Muscle of leg (tissue), 11 donors: ENCODE measurements around the gene CTIF. TPM values are rescaled to one million over a fixed set of nuclear protein-coding genes. Genes with fewer than 3 reads are reported as not detected.

Experiments
- DNase-seq: peaks from one replicate; pipeline ENCODE4 v3.0.0; 2013
- H3K27ac ChIP-seq: one replicate; pipeline ENCODE4 v1.5.1; 2013; ENCODE audit warnings: mild to moderate bottlenecking, low read length, control low read depth
- H3K27me3 ChIP-seq: one replicate; pipeline ENCODE4 v1.6.1; 2013; ENCODE audit warnings: low read length; ENCODE audit not compliant: control insufficient read depth, insufficient read depth
- H3K36me3 ChIP-seq: one replicate; pipeline ENCODE4 v1.6.1; 2013; ENCODE audit warnings: low read length; ENCODE audit not compliant: control insufficient read depth, insufficient read depth
- H3K4me1 ChIP-seq: one replicate; pipeline ENCODE4 v1.6.1; 2013; ENCODE audit warnings: low read length; ENCODE audit not compliant: control insufficient read depth, insufficient read depth
- H3K4me3 ChIP-seq: one replicate; pipeline ENCODE4 v1.5.1; 2013; ENCODE audit warnings: low read length, control low read depth
- H3K9me3 ChIP-seq: replicated peaks from 2 replicates; pipeline ENCODE4 v1.6.1; 2013; ENCODE audit warnings: low read depth, low read length; ENCODE audit not compliant: control insufficient read depth
- WGBS: methylation state at CpG from one replicate; pipeline ENCODE4 v1.1.5; 2013; ENCODE audit warnings: missing lambda C conversion rate; ENCODE audit not compliant: insufficient coverage; 5-methylcytosine and 5-hydroxymethylcytosine counted together
- polyA plus RNA-seq, 8 donors: library from polyadenylated mRNA; unstranded; fragments of 120-200 nt; gene quantifications; one replicate each; pipeline versions ENCODE4 v1.2.1 to v1.2.3, GENCODE V29; 2013; ENCODE audit warnings: inconsistent platforms in 1 of 8, low replicate concordance in 1 of 8; ENCODE audit not compliant: insufficient read length in 8 of 8, insufficient read depth in 1 of 8
- total RNA-seq: library from RNA; stranded (reverse); fragments of 120-200 nt; gene quantifications from one replicate; pipeline ENCODE4 v1.2.4, GENCODE V29; 2013

The CTIF gene
- total and polyA plus RNA-seq, 9 donors, result 16.3 to 46.8 (median 32.5) TPM

DNA sequence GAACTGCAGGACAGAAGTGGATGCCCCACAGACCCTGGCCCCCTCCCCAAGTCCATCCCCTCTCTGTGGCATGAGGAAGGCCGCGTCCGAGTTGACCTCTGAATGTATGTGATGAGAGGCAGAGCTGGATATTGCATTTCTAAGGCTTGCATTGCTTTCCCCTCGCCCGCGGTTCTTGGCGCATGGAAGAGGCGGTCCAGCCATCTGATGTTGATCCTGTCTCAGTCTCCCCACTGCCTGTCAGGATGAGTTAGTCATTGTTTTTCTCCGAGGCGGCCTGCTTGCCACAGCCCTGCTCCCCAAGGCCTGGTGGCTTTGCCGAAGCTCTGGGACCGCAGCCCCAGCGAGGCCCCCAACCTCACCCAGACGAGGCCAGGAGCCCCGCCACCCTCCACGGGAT is 323.3 kb downstream of the CTIF start:
- no peak overlapping the region for H3K27ac ChIP-seq
- peaks cover 18% of the 10 kb centered on the region for H3K36me3 ChIP-seq
- WGBS, result 65% methylated on average over 7 of the region's 16 CpGs
- H3K27me3 ChIP-seq, result no peaks in the 10 kb centered on the region
- H3K9me3 ChIP-seq, result peaks cover 4% of the 10 kb centered on the region
- DNase-seq, result no peak
- no peak overlapping the region for H3K4me3 ChIP-seq
- H3K4me1 ChIP-seq, result peaks cover 52% of the 10 kb centered on the region

DNA sequence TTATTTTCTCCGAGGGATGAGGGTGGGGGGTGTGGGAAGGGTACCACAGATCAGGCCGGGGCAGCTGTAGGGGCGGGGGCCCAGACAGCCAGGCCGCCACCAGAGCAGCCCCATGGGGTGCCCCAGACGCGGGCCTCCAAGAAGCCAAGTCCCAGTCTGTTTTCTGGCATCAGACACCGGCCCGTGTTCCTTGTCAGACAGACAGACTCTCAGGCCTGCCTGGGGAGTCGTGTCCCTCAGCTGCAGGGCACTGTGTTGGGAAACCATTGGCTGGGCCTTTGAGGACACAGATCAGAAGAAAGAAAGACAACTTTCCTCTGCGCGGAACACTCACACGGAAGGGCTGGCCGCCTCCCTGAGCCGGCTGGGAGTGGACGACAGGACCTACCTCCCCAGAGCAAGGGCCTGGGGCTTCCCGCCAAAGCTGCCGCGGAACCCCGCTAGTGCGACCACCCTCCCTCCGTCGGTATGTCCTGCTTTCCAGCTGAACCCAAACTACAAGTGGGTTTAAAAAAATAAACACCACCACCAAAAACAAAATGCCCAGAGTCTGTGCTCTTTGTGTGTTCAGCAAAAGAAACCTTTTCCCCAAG is 323.9 kb downstream of the CTIF start:
- WGBS, result 72% methylated on average over 20 of the region's 22 CpGs
- Histone ChIP-seq H3K27ac (no peak overlapping the region), H3K27me3 (no peaks in the 10 kb centered on the region), H3K36me3 (peaks cover 17% of the 10 kb centered on the region), H3K4me1 (peaks cover 54% of the 10 kb centered on the region), H3K9me3 (peaks cover 4% of the 10 kb centered on the region), H3K4me3 (no peak overlapping the region)
- DNase-seq, result no peak

DNA sequence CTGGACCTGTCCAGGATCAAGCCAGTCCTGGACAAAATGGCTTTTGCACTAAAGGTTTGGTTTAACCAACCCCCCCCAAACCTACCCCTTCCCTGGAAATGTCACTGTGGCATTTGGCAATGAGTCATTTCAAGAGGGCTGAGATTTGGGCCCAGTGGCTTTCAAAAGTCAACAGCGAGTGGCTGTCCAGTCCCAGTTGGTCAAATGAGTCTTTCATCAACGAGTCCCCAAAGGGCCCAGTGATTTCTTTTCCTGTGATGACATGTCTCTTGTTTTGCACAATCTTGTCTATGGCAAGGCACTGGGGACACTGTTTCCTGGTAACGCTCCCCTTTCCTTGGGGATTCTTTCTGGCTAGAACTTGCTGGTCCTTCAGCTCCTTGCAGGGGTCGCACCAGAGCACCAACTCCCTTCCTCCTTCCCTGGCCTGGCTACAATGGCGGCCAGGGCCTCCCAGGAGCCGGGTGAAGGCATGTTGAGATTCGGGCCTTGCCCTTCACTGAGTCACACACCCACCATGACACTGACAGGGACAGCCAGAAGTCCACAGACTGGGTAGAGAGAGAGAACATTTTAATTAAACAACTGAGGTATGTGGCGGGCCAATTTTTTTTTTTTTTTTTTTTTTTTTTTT is 324.7 kb downstream of the CTIF start:
- H3K27ac ChIP-seq, result no peak overlapping the region
- no peak for DNase-seq
- H3K4me1 ChIP-seq, result peaks cover 48% of the 10 kb centered on the region
- peaks cover 12% of the 10 kb centered on the region for H3K36me3 ChIP-seq
- 89% methylated on average over 3 of the region's 8 CpGs for WGBS
- peaks cover under 1% of the 10 kb centered on the region for H3K27me3 ChIP-seq
- no peak overlapping the region for H3K4me3 ChIP-seq
- H3K9me3 ChIP-seq, result peaks cover 4% of the 10 kb centered on the region

DNA sequence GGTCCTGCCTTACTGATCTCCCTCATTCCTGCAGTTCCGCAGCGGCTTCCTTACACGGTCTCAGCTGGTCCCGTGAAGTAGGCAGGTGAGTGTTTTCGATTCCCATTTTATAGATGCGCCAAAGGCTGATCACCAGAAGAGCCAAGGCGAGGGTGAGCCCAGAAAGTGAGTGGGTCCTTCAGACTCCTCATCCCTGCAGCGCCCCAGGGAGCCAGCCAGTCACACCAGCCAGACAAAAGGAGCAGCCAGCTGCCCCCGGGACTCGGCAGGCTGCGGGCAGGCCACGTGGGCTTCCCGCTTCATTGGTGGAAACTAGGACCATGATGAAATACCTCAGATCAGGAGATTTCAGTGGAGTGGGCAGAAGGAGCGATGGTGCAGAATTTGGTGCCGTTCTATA is 326.0 kb downstream of the CTIF start:
- H3K4me1 ChIP-seq, result peaks cover 38% of the 10 kb centered on the region
- peaks cover 12% of the 10 kb centered on the region for H3K36me3 ChIP-seq
- no peak overlapping the region for H3K27ac ChIP-seq
- DNase-seq, result no peak
- no peak overlapping the region for H3K4me3 ChIP-seq
- peaks cover 3% of the 10 kb centered on the region for H3K27me3 ChIP-seq
- 91% methylated on average over 12 of the region's 15 CpGs for WGBS
- H3K9me3 ChIP-seq, result peaks cover 4% of the 10 kb centered on the region

DNA sequence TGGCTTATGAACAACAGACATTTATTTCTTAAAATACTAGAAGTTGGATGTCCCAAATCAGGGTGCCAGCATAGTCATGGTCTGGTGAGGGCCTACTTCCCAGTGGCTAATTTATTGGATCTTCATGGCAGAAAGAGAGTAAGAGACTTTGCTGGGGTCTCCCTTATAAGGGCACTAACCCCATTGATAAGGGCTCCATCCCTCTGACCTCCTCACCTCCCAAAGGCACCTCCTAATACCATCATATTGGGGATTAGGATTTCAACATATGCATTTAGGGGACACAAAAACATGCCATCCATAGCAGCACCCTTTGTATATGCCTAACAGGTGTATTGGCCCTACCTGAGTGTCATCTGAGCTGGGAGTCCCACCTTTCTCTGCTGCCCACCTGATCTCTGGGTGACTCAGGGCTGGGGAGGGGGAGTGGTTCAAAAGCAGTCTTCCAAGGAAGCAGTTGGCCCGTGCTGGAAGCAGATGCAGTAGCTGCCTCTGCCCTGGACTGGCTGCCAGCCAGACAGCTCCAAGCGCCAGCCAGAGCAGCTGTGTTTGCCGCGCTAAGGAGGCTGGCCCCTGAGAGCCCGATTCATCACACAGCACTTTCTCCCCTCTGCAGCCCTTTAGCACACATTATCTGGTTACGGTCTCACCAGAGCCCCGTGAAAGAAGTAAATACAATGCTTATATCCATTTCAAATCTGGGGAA is 327.4 kb downstream of the CTIF start:
- Histone ChIP-seq H3K4me3 (no peak overlapping the region), H3K9me3 (peaks cover 4% of the 10 kb centered on the region), H3K27ac (peak overlapping the region; percentile 42), H3K36me3 (peaks cover 9% of the 10 kb centered on the region), H3K27me3 (peaks cover 3% of the 10 kb centered on the region), H3K4me1 (peaks cover 25% of the 10 kb centered on the region)
- 77% methylated on average over 5 of the region's 7 CpGs for WGBS
- peak; percentile 88 for DNase-seq

DNA sequence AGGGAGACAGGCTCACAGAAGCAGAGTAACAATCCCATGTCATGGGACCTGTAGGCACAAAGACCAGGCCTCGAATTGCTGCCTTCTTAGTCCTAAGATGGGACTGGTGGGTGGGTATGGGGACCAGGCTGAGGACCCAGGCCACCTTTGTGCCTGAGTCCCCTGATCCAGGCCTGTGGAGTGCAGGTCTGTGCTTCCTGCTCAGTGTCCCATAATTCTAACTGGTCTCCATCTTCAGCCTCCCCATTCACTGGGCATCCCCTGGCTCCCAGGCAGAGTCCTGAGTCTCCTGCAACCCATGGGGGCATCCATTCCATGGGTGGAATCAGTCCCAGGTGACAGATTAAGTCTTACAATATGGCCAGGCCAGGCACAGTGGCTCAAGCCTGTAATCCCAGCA is 328.0 kb downstream of the CTIF start:
- no peak for DNase-seq
- peaks cover 4% of the 10 kb centered on the region for H3K9me3 ChIP-seq
- 80% methylated on average over 1 of the region's 1 CpG for WGBS
- H3K27me3 ChIP-seq, result peaks cover 3% of the 10 kb centered on the region
- peak overlapping the region; percentile 42 for H3K27ac ChIP-seq
- H3K36me3 ChIP-seq, result peaks cover 7% of the 10 kb centered on the region
- H3K4me3 ChIP-seq, result no peak overlapping the region
- peaks cover 20% of the 10 kb centered on the region for H3K4me1 ChIP-seq

DNA sequence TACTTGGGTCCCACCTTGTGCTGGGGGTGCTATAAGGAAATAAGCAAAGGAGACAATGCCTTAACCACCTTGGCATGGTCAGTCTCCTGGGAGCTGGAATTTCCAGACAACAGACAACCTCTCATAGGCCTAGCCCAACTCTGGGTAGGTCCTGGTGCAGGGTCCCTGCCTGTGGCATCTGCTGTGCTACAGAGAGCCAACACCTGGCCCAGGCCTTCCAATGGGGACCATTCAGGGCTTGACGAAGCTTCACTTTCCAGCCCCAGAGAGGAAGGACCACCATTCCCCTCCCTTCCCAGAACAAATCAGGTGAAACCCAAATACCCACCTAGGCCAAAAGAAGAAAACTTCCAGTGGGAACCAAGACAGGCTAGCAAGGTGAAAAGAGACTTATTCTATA is 329.1 kb downstream of the CTIF start:
- WGBS, result no CpG with 5 or more reads among the region's 1 CpG
- no peak for DNase-seq

DNA sequence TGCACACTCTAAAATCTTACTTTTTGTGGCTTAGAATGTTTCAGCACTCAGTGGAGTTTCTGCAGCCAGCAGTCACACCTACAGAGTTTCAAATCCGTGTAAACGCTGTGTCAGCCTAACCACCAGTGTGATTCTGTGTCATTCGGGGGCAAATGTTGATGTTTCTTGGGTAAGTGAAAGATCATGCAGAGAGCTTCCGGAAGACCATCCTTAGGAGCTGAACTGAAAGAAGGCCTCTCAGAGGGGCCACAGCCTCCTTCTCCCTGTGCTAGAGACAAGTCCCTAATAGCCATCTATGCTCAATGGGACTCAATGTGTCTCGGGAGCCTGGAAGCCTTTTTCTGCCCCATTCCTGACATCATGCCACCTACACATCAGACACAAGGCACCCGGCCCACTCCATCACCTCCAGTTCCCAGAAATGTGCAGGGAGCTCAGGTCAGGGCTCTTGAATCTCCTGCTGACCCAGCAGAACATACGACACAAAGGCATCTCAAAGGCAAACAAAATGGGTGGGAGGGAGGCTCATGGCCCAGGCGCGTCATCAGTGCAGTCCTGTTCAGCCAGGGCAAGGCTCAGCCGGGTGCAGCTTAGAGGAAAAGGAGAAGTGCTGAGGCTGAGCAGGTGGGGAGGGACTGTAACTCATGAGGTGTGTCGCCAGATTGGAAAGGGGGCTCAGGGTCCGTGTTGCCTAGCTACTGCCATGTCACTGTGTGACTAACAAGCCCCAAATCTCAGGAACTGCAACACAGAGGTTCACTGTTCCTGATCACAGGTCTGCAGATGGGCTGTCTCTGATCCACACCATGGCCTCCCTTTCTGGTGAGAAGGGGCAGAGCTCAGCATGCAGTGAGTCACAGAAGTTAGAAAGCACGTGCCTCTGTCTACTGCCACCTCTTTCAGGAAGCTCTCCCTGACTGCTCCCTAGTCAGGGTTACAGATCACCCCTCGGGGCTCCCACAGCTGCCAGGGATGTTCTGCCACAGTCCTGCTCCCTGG is 329.9 kb downstream of the CTIF start:
- Histone ChIP-seq H3K27ac (no peak overlapping the region), H3K4me3 (no peak overlapping the region), H3K4me1 (peaks cover 17% of the 10 kb centered on the region), H3K9me3 (peaks cover 4% of the 10 kb centered on the region), H3K36me3 (no peaks in the 10 kb centered on the region), H3K27me3 (peaks cover 3% of the 10 kb centered on the region)
- no peak for DNase-seq
- 54% methylated on average over 12 of the region's 14 CpGs for WGBS

More for the DNA sequence above, 329.1 kb downstream of the CTIF start:
- H3K4me1 ChIP-seq, result peaks cover 17% of the 10 kb centered on the region
- H3K27ac ChIP-seq, result no peak overlapping the region
- H3K9me3 ChIP-seq, result peaks cover 4% of the 10 kb centered on the region
- H3K4me3 ChIP-seq, result no peak overlapping the region
- peaks cover 2% of the 10 kb centered on the region for H3K36me3 ChIP-seq
- H3K27me3 ChIP-seq, result peaks cover 3% of the 10 kb centered on the region

DNA sequence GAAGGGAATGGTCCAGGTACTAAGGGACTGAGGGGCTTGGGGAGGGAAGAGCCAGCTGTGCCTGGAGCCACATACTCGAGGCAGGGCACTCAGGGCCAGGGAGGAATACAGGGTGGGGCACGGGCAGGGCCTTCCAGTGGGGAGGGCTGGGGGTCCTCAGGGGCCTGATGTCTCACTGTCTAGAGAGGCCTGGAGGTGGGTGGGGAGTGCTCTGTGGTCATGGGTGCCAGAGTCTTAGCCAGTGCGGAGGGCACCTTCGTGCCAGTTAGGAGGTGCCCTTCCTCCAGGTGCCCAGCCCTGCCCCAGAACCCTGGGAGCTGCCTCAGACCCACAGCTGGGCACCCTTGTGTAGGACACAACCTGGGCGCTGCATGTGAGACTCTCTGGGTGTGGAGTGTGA is 330.8 kb downstream of the CTIF start:
- H3K4me1 ChIP-seq, result peaks cover 22% of the 10 kb centered on the region
- DNase-seq, result no peak
- no peak overlapping the region for H3K4me3 ChIP-seq
- no peaks in the 10 kb centered on the region for H3K36me3 ChIP-seq
- H3K27ac ChIP-seq, result no peak overlapping the region
- WGBS, result 77% methylated on average over 5 of the region's 5 CpGs
- peaks cover 3% of the 10 kb centered on the region for H3K27me3 ChIP-seq
- H3K9me3 ChIP-seq, result peaks cover 4% of the 10 kb centered on the region
